GM23338 (cell line): ENCODE results near the gene CDKAL1. TPM values are rescaled to one million over a fixed set of nuclear protein-coding genes. Genes with fewer than 3 reads are reported as not detected.

ENCODE experiments used
- ATAC-seq: fragments of 200-7000 bp; cut with Tn5 transposase; 3 replicates; pipeline ENCODE4 v1.9.1; 2020
- DNase-seq: peaks from one replicate; pipeline ENCODE4 v3.0.0-alpha.2; 2015; ENCODE audit warnings: low spot score
- H2AFZ ChIP-seq: fragments of 200-600 bp; sonication (generic); 2 replicates; pipeline ENCODE4 v1.8.0; 2016; ENCODE audit warnings: antibody characterized with exemption, mild to moderate bottlenecking, moderate library complexity
- H3F3A ChIP-seq: fragments of 200-600 bp; sonication (generic); replicated peaks from 2 replicates; pipeline ENCODE4 v1.8.0; 2017; ENCODE audit warnings: antibody characterized with exemption, mixed run types, low read depth
- H3K27ac ChIP-seq: fragments of 200-600 bp; sonication (generic); 2 replicates; pipeline ENCODE4 v1.6.1; 2016; ENCODE audit warnings: low read depth
- H3K27me3 ChIP-seq: fragments of 200-600 bp; sonication (generic); 2 replicates; pipeline ENCODE4 v1.8.0; 2016; ENCODE audit warnings: mild to moderate bottlenecking, mixed run types, moderate library complexity; ENCODE audit not compliant: insufficient read depth
- H3K36me3 ChIP-seq: fragments of 200-600 bp; sonication (generic); 2 replicates; pipeline ENCODE4 v1.8.0; 2016; ENCODE audit warnings: mild to moderate bottlenecking; ENCODE audit not compliant: insufficient read depth
- H3K4me1 ChIP-seq: fragments of 200-600 bp; sonication (generic); 2 replicates; pipeline ENCODE4 v1.8.0; 2016; ENCODE audit warnings: mild to moderate bottlenecking, moderate library complexity; ENCODE audit not compliant: insufficient read depth
- H3K4me2 ChIP-seq: fragments of 200-600 bp; sonication (generic); 2 replicates; pipeline ENCODE4 v1.7.1; 2017; ENCODE audit warnings: mixed run types
- H3K4me3 ChIP-seq: fragments of 200-600 bp; sonication (generic); 2 replicates; pipeline ENCODE4 v1.6.1; 2016; ENCODE audit warnings: mixed run types
- H3K79me2 ChIP-seq: fragments of 200-600 bp; sonication (generic); replicated peaks from 2 replicates; pipeline ENCODE4 v1.8.0; 2017; ENCODE audit warnings: mild to moderate bottlenecking; ENCODE audit not compliant: insufficient read depth
- H3K9me2 ChIP-seq: fragments of 200-600 bp; sonication (generic); 2 replicates; pipeline ENCODE4 v1.8.0; 2017; ENCODE audit not compliant: insufficient read depth
- H4K20me1 ChIP-seq: fragments of 200-600 bp; sonication (generic); replicated peaks from 2 replicates; pipeline ENCODE4 v1.8.0; 2017; ENCODE audit warnings: mild to moderate bottlenecking; ENCODE audit not compliant: insufficient read depth
- H3K27ac Mint-ChIP-seq: 2 replicates; pipeline ENCODE4 v1.8.0; 2020; ENCODE audit warnings: inconsistent platforms, mild to moderate bottlenecking, moderate library complexity, mixed read lengths
- H3K27me3 Mint-ChIP-seq: 3 replicates; pipeline ENCODE4 v1.8.0; 2022; ENCODE audit warnings: low read depth, mild to moderate bottlenecking, moderate library complexity, mixed read lengths, inconsistent platforms; ENCODE audit not compliant: insufficient read depth, poor library complexity
- H3K36me3 Mint-ChIP-seq: 3 replicates; pipeline ENCODE4 v1.8.0; 2021; ENCODE audit warnings: low read depth, mild to moderate bottlenecking, inconsistent platforms, moderate library complexity, mixed read lengths
- H3K4me1 Mint-ChIP-seq: 3 replicates; pipeline ENCODE4 v1.8.0; 2020; ENCODE audit warnings: mild to moderate bottlenecking, inconsistent platforms, mixed read lengths
- H3K4me3 Mint-ChIP-seq: 3 replicates; pipeline ENCODE4 v1.8.0; 2021; ENCODE audit warnings: moderate library complexity, mild to moderate bottlenecking, inconsistent platforms, mixed read lengths
- H3K9me3 Mint-ChIP-seq: 3 replicates; pipeline ENCODE4 v1.8.0; 2020; ENCODE audit warnings: moderate library complexity, mild to moderate bottlenecking, inconsistent platforms, mixed read lengths
- CREB1 ChIP-seq: fragments of 250-450 bp; sonication (Bioruptor Pico); IDR thresholded peaks from 2 replicates; pipeline ENCODE4 v1.5.0; 2020; ENCODE audit warnings: low read depth, mild to moderate bottlenecking, moderate library complexity
- CTCF ChIP-seq, 2 experiments: fragments of 200-600 bp in 1 of 2; sonication (generic) in 1 of 2; conservative IDR thresholded peaks; 2 replicates each; pipeline versions ENCODE4 v1.5.1 to v1.6.1; 2016 to 2017; ENCODE audit warnings: antibody characterized with exemption in 2 of 2, low read depth in 2 of 2, mild to moderate bottlenecking in 2 of 2, moderate library complexity in 1 of 2
- ETS1 ChIP-seq: IDR thresholded peaks from 2 replicates; pipeline ENCODE4 v1.6.1; 2016; ENCODE audit warnings: antibody characterized with exemption
- EZH2 ChIP-seq: fragments of 200-600 bp; sonication (generic); IDR thresholded peaks from one replicate; pipeline ENCODE4 v1.8.0; 2017; ENCODE audit warnings: antibody characterized with exemption, mild to moderate bottlenecking, low read depth; ENCODE audit not compliant: unreplicated experiment
- JUNB ChIP-seq: IDR thresholded peaks from one replicate; pipeline ENCODE4 v1.6.1; 2016; ENCODE audit warnings: antibody characterized with exemption; ENCODE audit not compliant: unreplicated experiment
- NANOG ChIP-seq: IDR thresholded peaks from 2 replicates; pipeline ENCODE4 v1.6.1; 2016; ENCODE audit warnings: antibody characterized with exemption, borderline replicate concordance
- POLR2AphosphoS5 ChIP-seq: IDR thresholded peaks from 2 replicates; pipeline ENCODE4 v1.6.1; 2016; ENCODE audit warnings: antibody characterized with exemption, low read depth
- REST ChIP-seq: IDR thresholded peaks from one replicate; pipeline ENCODE4 v1.6.1; 2018; ENCODE audit warnings: antibody characterized with exemption; ENCODE audit not compliant: unreplicated experiment
- STAT1 ChIP-seq: IDR thresholded peaks from one replicate; pipeline ENCODE4 v1.6.1; 2016; ENCODE audit warnings: antibody characterized with exemption; ENCODE audit not compliant: unreplicated experiment
- ZNF114 ChIP-seq: fragments of 250-450 bp; sonication (Bioruptor Pico); IDR thresholded peaks from 2 replicates; pipeline ENCODE4 v1.5.0; 2020; ENCODE audit warnings: mild to moderate bottlenecking, moderate library complexity
- ZNF331 ChIP-seq: fragments of 250-450 bp; sonication (Bioruptor Pico); IDR thresholded peaks from 2 replicates; pipeline ENCODE4 v1.5.0; 2020; ENCODE audit warnings: low read depth, mild to moderate bottlenecking, moderate library complexity
- polyA plus RNA-seq: library from polyadenylated mRNA; unstranded; fragments of >200 nt; fragmentation: Nextera tagmentation; extraction: Ambion mirVana; gene quantifications from 2 replicates; pipeline ENCODE4 v1.2.1, GENCODE V29; 2016
- total RNA-seq: library from RNA; depleted of rRNA; stranded (reverse); fragments of >200 nt; shearing (Covaris generic); gene quantifications from 2 replicates; pipeline ENCODE4 v1.2.3, GENCODE V29; 2014

Gene CDKAL1
- total and polyA plus RNA-seq, 2 experiments from 2014 or later: 17.8 to 35.0 TPM

DNA sequence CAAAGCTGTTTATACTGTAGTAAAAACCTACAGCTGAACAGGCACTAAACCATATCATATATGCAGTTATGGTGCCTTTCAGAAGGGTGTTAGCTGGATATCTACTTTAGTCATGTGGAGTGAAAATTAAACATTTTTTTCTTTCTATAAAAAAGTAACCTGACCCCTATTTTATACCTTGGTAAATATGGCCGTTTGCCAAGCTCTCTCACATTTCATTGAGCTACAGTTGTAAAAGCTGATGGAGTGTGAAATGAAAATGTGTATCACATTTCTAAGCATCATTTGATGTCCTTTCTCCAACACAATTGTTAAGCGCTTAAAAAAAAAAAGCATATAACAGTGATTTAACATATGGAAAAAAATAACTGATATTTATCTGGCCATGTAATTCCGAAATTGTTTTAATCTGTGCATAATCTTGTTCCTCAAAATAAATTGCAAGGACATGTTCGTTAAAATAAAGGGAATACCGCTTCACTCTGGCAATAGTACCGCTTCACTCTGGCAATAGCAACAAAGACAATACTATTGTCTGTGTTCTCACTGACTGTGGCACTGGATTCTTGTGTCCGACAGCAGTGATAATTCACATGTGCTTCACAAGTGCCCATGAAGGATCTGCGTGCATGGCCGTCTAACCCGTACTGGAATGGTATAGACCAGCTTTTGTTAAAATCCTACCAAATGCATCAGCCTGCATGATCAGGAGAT lies 667.5 kb downstream of the CDKAL1 start:
- no peaks in the 10 kb centered on the region; the same call in 1 of the 2 replicates for H3K9me2 ChIP-seq
- TF ChIP-seq ZNF114 (CRISPR knock-in tag) (no peak), JUNB (no peak), ZNF331 (no peak), NANOG (no peak), CREB1 (CRISPR knock-in tag) (no peak), REST (no peak), CTCF (conservative IDR thresholded peaks at IDR 0.05; ENCODE audit: low read depth in 2 of 2) (no peak), EZH2 (no peak), STAT1 (no peak), POLR2AphosphoS5 (no peak), ETS1 (no peak)
- H2AFZ ChIP-seq: no peak overlapping the region
- H3K27me3 Mint-ChIP-seq: peaks cover 5% of the 10 kb centered on the region
- H3K4me1 ChIP-seq: peaks cover 30% of the 10 kb centered on the region
- ATAC-seq (no peak), DNase-seq (no peak)
- peaks cover 7% of the 10 kb centered on the region; the same call in 2 of the 3 replicates for H3K9me3 Mint-ChIP-seq
- no peak overlapping the region for H3K4me3 Mint-ChIP-seq
- H4K20me1 ChIP-seq: no peaks in the 10 kb centered on the region
- no peak overlapping the region for H3K27ac Mint-ChIP-seq
- H3K4me1 Mint-ChIP-seq: peaks cover 37% of the 10 kb centered on the region
- peaks cover 7% of the 10 kb centered on the region; the same call in 2 of the 3 replicates for H3K36me3 Mint-ChIP-seq
- H3K4me2 ChIP-seq: no peak overlapping the region
- H3K27ac ChIP-seq: no peak overlapping the region
- no peaks in the 10 kb centered on the region for H3K36me3 ChIP-seq
- H3K4me3 ChIP-seq: no peak overlapping the region
- no peaks in the 10 kb centered on the region for H3K27me3 ChIP-seq
- H3K79me2 ChIP-seq: no peaks in the 10 kb centered on the region
- H3F3A ChIP-seq: no peaks in the 10 kb centered on the region
